ENCODE measurements around the gene PGAM5. TPM values are rescaled to one million over a fixed set of nuclear protein-coding genes. Genes with fewer than 3 reads are reported as not detected.

PGAM5 gene
- total RNA-seq, 1 experiment from 2014 or later = 112 TPM

DNA sequence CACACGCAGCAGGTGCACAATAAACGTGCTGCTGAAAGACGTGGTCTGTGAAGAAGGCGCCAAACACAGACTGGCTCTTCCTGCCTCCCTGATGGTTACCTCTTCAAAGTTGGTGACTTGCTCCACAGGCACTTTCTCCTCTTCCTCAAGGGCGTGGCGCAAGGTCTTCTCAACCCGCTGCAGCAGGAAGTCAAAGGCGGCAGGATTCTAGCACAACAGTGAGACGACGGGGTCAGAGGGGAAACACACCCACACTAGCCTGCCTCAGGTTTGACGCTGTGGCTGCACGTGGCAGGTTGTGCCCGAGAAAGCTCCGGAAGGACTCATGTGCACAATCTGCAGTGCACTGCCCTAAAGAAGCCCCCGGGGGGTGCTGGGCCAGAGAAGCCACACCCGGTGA is 38.5 kb upstream of the PGAM5 start:
- no peak overlapping the region for H3K9ac ChIP-seq (ENCODE audit: extremely low read depth, insufficient read length, low read length)
- DNase-seq = no peak
- peak overlapping the region in 1 of 2 experiments; percentile 30; a peak in 1 of 5 replicates for H3K4me3 Mint-ChIP-seq
- no CpG with 5 or more reads among the region's 16 CpGs for WGBS (ENCODE audit: extremely low coverage, insufficient read length, low lambda C conversion rate)
- no peaks in the 10 kb centered on the region for H3K79me1 ChIP-seq (ENCODE audit: insufficient read depth, low read depth, low read length, poor library complexity, severe bottlenecking)
- H3K27ac Mint-ChIP-seq = no peak overlapping the region; a peak in 1 of 7 replicates
- H3K18ac ChIP-seq (ENCODE audit: insufficient read length, low read depth, low read length) = no peak overlapping the region
- no peak overlapping the region for H4K91ac ChIP-seq (ENCODE audit: insufficient read length, low read depth, low read length)
- H3K23me2 ChIP-seq (ENCODE audit: insufficient read length, low read depth, low read length, poor library complexity, severe bottlenecking) = no peaks in the 10 kb centered on the region
- H2AFZ ChIP-seq (ENCODE audit: low read length) = no peak overlapping the region
- H3K56ac ChIP-seq (ENCODE audit: insufficient read length, low read depth, low read length) = no peak overlapping the region
- H2BK5ac ChIP-seq (ENCODE audit: insufficient read length, low read length) = no peak overlapping the region
- H3K9me3 Mint-ChIP-seq = no peaks in the 10 kb centered on the region
- H2AK5ac ChIP-seq (ENCODE audit: insufficient read length, low read length) = no peak overlapping the region
- no peak overlapping the region for H2BK120ac ChIP-seq (ENCODE audit: low read depth, low read length, poor library complexity, severe bottlenecking)
- no peaks in the 10 kb centered on the region for H3K4me1 Mint-ChIP-seq
- no peak overlapping the region for H3K4me2 ChIP-seq (ENCODE audit: insufficient read depth, insufficient read length, low read length)
- no peak overlapping the region for H2BK15ac ChIP-seq (ENCODE audit: low read depth, low read length)
- H3K27me3 ChIP-seq (ENCODE audit: insufficient read depth, low read length) = no peaks in the 10 kb centered on the region
- no peaks in the 10 kb centered on the region for H3K27me3 Mint-ChIP-seq (ENCODE audit: low read depth)
- no peak overlapping the region for H3T11ph ChIP-seq (ENCODE audit: low read length)
- no peak overlapping the region for H2BK20ac ChIP-seq (ENCODE audit: low read depth, low read length, poor library complexity, severe bottlenecking)
- H4K20me1 ChIP-seq (ENCODE audit: control insufficient read depth, insufficient read depth, insufficient read length) = no peaks in the 10 kb centered on the region
- H3K4ac ChIP-seq (ENCODE audit: low read depth, low read length) = no peak overlapping the region
- H4K5ac ChIP-seq (ENCODE audit: insufficient read length, low read depth, low read length) = no peak overlapping the region
- peaks cover 59 to 92% (median 90%) of the 10 kb centered on the region in 3 experiments for H3K36me3 Mint-ChIP-seq (ENCODE audit: insufficient read depth in 1 of 3, low read depth in 3 of 3)
- H3K27ac ChIP-seq (ENCODE audit: insufficient read length, low read depth, low read length) = no peak overlapping the region
- no peaks in the 10 kb centered on the region for H3K9me3 ChIP-seq (ENCODE audit: control insufficient read depth, low read depth, low read length)
- H4K8ac ChIP-seq (replicated peaks; ENCODE audit: insufficient read length, low read depth, low read length) = no peak overlapping the region
- no peak overlapping the region for H2BK12ac ChIP-seq (ENCODE audit: insufficient read length, low read depth, low read length)
- no peaks in the 10 kb centered on the region for H3K4me1 ChIP-seq (ENCODE audit: insufficient read depth, low read length)
- no peak for TF ChIP-seq CTCF (conservative IDR thresholded peaks at IDR 0.05)
- H3K79me2 ChIP-seq (ENCODE audit: insufficient read depth, low read length) = no peaks in the 10 kb centered on the region
- H3K23ac ChIP-seq (ENCODE audit: insufficient read length, low read depth, low read length) = no peak overlapping the region
- no peak overlapping the region for H3K14ac ChIP-seq (ENCODE audit: insufficient read depth, low read length)

Measured in H9 (cell line).